ENCODE results near the gene NHS.

DNA sequence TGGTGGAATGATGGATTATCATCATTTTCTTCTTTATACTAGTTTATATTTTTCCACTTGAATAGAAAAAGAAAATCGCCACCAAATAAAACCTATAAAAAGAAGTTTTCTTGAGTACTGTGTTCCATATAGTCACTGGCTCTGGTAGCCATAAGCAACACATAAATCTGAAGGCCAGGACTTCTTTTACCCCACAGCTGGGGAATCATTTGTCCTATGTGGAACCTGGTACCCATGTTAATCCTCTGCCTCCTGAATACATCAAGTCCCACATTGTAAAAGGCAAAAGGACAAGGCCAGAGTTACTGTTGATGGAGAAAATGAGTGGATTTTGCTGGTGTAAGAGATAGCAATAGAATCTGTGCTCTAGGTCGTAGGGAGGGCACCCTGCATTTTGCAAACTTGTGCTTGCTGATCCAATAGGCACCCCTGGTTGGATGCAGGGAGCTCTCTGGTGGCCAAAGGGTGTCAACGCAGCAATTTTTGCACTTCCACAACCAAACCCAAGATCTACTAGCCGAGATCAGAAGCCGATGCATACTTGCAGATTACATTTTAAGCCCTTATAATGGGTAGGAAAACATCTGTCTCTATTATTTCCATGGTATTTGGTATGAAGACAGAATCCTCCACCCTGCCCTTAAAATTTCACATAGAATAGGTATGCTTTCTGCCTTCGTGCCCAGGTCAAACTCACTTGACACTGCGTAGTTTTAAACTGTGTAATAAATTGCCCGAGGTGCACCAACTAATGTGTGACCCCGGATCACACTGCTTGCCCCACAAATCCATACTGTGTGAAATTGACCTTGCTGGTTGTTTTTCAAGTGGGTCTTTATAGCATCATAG, 216.1 kb downstream of the NHS start:
- no peak for TF ChIP-seq POLR2A (IDR thresholded peaks at IDR 0.05)
- TF ChIP-seq, protein P1, sequence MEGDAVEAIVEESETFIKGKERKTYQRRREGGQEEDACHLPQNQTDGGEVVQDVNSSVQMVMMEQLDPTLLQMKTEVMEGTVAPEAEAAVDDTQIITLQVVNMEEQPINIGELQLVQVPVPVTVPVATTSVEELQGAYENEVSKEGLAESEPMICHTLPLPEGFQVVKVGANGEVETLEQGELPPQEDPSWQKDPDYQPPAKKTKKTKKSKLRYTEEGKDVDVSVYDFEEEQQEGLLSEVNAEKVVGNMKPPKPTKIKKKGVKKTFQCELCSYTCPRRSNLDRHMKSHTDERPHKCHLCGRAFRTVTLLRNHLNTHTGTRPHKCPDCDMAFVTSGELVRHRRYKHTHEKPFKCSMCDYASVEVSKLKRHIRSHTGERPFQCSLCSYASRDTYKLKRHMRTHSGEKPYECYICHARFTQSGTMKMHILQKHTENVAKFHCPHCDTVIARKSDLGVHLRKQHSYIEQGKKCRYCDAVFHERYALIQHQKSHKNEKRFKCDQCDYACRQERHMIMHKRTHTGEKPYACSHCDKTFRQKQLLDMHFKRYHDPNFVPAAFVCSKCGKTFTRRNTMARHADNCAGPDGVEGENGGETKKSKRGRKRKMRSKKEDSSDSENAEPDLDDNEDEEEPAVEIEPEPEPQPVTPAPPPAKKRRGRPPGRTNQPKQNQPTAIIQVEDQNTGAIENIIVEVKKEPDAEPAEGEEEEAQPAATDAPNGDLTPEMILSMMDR (IDR thresholded peaks at IDR 0.05): peak in 4 of 6 experiments; percentile 33 to 65 (median 60)
